Keratinocyte (primary cell): ENCODE measurements around the gene ALG14. TPM values are rescaled to one million over a fixed set of nuclear protein-coding genes. Genes with fewer than 3 reads are reported as not detected.

ENCODE experiments used
- DNase-seq: peaks from one replicate; pipeline ENCODE4 v3.0.0-alpha.2; 2011; ENCODE audit warnings: low read depth, missing footprints, low spot score
- FAIRE-seq: peaks from 2 replicates; lab custom pipeline; 2011; peaks lifted over from hg19 to GRCh38; lab: Jason Lieb, UNC
- H2AFZ ChIP-seq: 2 replicates; pipeline ENCODE4 v1.6.0; 2012; ENCODE audit warnings: low read length, control low read depth, inconsistent platforms; ENCODE audit not compliant: control insufficient read depth
- H3K27ac ChIP-seq: 2 replicates; pipeline ENCODE4 v1.5.1; 2011; ENCODE audit warnings: low read length; ENCODE audit not compliant: control insufficient read depth, insufficient read depth
- H3K27me3 ChIP-seq: 3 replicates; pipeline ENCODE4 v1.6.0; 2011; ENCODE audit warnings: low read length; ENCODE audit not compliant: control insufficient read depth, insufficient read depth; ENCODE audit errors: extremely low read depth
- H3K36me3 ChIP-seq, 2 experiments: 2 replicates in 1 of 2; 3 replicates in 1 of 2; pipeline ENCODE4 v1.5.1; 2011; ENCODE audit warnings: low read length in 2 of 2, mild to moderate bottlenecking in 1 of 2; ENCODE audit not compliant: control insufficient read depth in 2 of 2, insufficient read depth in 2 of 2; ENCODE audit errors: extremely low read depth in 1 of 2
- H3K4me1 ChIP-seq: 3 replicates; pipeline ENCODE4 v1.5.1; 2011; ENCODE audit warnings: low read length; ENCODE audit not compliant: control insufficient read depth, insufficient read depth; ENCODE audit errors: extremely low read depth
- H3K4me2 ChIP-seq: 3 replicates; pipeline ENCODE4 v1.6.0; 2011; ENCODE audit warnings: low read depth, low read length; ENCODE audit not compliant: control insufficient read depth, insufficient read depth; ENCODE audit errors: extremely low read depth
- H3K4me3 ChIP-seq, 3 experiments: fragments of 200-600 bp in 1 of 3; sonication (generic) in 1 of 3; 2 replicates in 2 of 3; 3 replicates in 1 of 3; pipeline ENCODE4 v1.5.1; 2011 to 2016; ENCODE audit warnings: low read length in 3 of 3, mild to moderate bottlenecking in 3 of 3, control low read depth in 2 of 3, inconsistent platforms in 1 of 3, low read depth in 1 of 3, mixed read lengths in 1 of 3, mixed run types in 1 of 3, moderate library complexity in 1 of 3; ENCODE audit not compliant: control insufficient read depth in 2 of 3, insufficient read depth in 2 of 3; ENCODE audit errors: extremely low read depth in 1 of 3
- H3K79me2 ChIP-seq: 2 replicates; pipeline ENCODE4 v1.6.0; 2012; ENCODE audit warnings: low read length; ENCODE audit not compliant: control insufficient read depth, insufficient read depth
- H3K9ac ChIP-seq: 3 replicates; pipeline ENCODE4 v1.6.0; 2011; ENCODE audit warnings: low read length; ENCODE audit not compliant: control insufficient read depth, insufficient read depth; ENCODE audit errors: extremely low read depth
- H3K9me1 ChIP-seq: 3 replicates; pipeline ENCODE4 v1.6.0; 2011; ENCODE audit warnings: low read length; ENCODE audit not compliant: control insufficient read depth, insufficient read depth; ENCODE audit errors: extremely low read depth
- H3K9me3 ChIP-seq: 2 replicates; pipeline ENCODE4 v1.5.1; 2012; ENCODE audit warnings: low read depth, low read length; ENCODE audit not compliant: control insufficient read depth
- H4K20me1 ChIP-seq: 3 replicates; pipeline ENCODE4 v1.6.0; 2011; ENCODE audit warnings: low read length; ENCODE audit not compliant: control insufficient read depth, insufficient read depth; ENCODE audit errors: extremely low read depth
- CTCF ChIP-seq, 3 experiments: IDR thresholded peaks in 1 of 3; conservative IDR thresholded peaks in 1 of 3; optimal IDR thresholded peaks in 1 of 3; 2 replicates in 2 of 3; 3 replicates in 1 of 3; pipeline versions ENCODE3 to v1.5.1; 2011; ENCODE audit warnings: low read length in 3 of 3, mild to moderate bottlenecking in 3 of 3, moderate library complexity in 2 of 3, control low read depth in 1 of 3, inconsistent platforms in 1 of 3; ENCODE audit not compliant: insufficient read depth in 2 of 3; ENCODE audit errors: extremely low read depth in 1 of 3
- EZH2 ChIP-seq: IDR thresholded peaks from one replicate; pipeline ENCODE4 v1.6.1; 2012; ENCODE audit warnings: inconsistent platforms, mild to moderate bottlenecking, low read length, moderate library complexity
- dilution Hi-C: fragments of 300-500 bp; cut with MboI; formaldehyde crosslinking; loops from one replicate; pipeline ENCODE4 v1.7.0; 2020; ENCODE audit warnings: low sequenced_read_pairs; ENCODE audit not compliant: extremely low pct_ligation_motif_present
- polyA plus RNA-seq, 5 experiments: library from polyadenylated mRNA; depleted of rRNA in 3 of 5; stranded (reverse) in 3 of 5; stranded (forward) in 1 of 5; unstranded in 1 of 5; fragments of >200 nt; gene quantifications; 1 replicate in 1 of 5; 2 replicates in 3 of 5; 3 replicates in 1 of 5; pipeline versions ENCODE4 v1.2.1 to v1.2.3, GENCODE V29; 2011 to 2012; ENCODE audit warnings: missing spikeins in 2 of 5, low read depth in 1 of 5, low replicate concordance in 1 of 5

Gene ALG14
- polyA plus RNA-seq, 1 donor (not counting 4 experiments of a cell fraction or from before 2014, with no cell fraction given), result 4.6 TPM

DNA sequence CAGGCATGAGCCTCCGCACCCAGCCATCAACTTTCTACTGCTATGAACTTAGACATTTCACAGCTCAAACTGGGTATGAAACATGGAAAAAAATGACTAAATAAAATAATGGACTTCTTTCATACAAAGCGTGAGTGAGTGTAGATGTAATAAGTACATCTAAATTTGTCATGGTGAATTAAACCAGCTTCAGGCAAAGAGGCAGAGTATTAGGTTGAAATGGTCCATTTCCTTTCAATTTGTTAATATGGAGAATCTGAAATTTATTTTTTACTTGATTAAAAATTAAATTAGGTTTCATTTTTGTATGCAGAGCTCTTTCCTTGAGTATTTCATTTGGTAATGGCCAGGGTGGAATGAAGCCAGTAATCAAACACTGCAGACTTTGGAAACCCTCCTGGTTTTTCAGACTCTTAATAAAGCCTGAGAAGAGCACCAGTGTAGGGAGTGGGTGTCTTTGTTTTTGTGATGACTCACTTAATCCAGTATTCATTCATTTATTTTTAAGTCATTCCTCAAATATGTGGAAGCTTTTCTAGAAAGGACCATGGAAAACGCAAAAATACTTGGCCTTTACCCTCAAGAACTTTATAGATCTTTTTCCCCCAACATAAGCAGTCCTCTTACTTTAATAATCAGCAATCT is 49.2 kb downstream of the ALG14 start:
- Histone ChIP-seq H4K20me1 (no peaks in the 10 kb centered on the region), H3K9me1 (no peaks in the 10 kb centered on the region), H3K27me3 (no peaks in the 10 kb centered on the region), H3K27ac (no peak overlapping the region), H3K4me1 (peaks cover 15% of the 10 kb centered on the region), H3K9ac (no peak overlapping the region), H3K4me3 (no peak overlapping the region), H3K4me2 (peak overlapping the region; percentile 18), H2AFZ (no peak overlapping the region), H3K79me2 (no peaks in the 10 kb centered on the region), H3K9me3 (no peaks in the 10 kb centered on the region), H3K36me3 (no peaks in the 10 kb centered on the region)
- TF ChIP-seq EZH2 (no peak), CTCF (optimal IDR thresholded peaks at IDR 0.05 in 1 of 3, IDR thresholded peaks at IDR 0.05 in 1 of 3, conservative IDR thresholded peaks at IDR 0.05 in 1 of 3; ENCODE audit: extremely low read depth in 1 of 3, insufficient read depth in 2 of 3, low read length in 3 of 3) (no peak)
- dilution Hi-C loops, result no loop called here
- peak; percentile 71 for FAIRE-seq
- no peak for DNase-seq

GRCh38 chr1:95022644-95022926 is 50.2 kb downstream of the ALG14 start:
- no peak overlapping the region for H3K4me2 ChIP-seq
- no peak for TF ChIP-seq CTCF (optimal IDR thresholded peaks at IDR 0.05 in 1 of 3, IDR thresholded peaks at IDR 0.05 in 1 of 3, conservative IDR thresholded peaks at IDR 0.05 in 1 of 3; ENCODE audit: extremely low read depth in 1 of 3, insufficient read depth in 2 of 3, low read length in 3 of 3)
- no peak for TF ChIP-seq EZH2
- H3K9me1 ChIP-seq, result no peaks in the 10 kb centered on the region
- H3K9ac ChIP-seq, result no peak overlapping the region
- no peaks in the 10 kb centered on the region for H3K9me3 ChIP-seq
- peaks cover 18% of the 10 kb centered on the region for H3K4me1 ChIP-seq
- H3K4me3 ChIP-seq, result no peak overlapping the region
- H4K20me1 ChIP-seq, result no peaks in the 10 kb centered on the region
- dilution Hi-C loops, result no loop called here
- H3K27me3 ChIP-seq, result no peaks in the 10 kb centered on the region
- H3K27ac ChIP-seq, result no peak overlapping the region
- no peak overlapping the region for H2AFZ ChIP-seq
- H3K79me2 ChIP-seq, result no peaks in the 10 kb centered on the region
- H3K36me3 ChIP-seq, result no peaks in the 10 kb centered on the region
- DNase-seq (no peak), FAIRE-seq (no peak)
